GM18951 (cell line): ENCODE data around the gene GLRA3.

ENCODE experiments used
- POLR2A ChIP-seq: IDR thresholded peaks from 4 replicates; pipeline ENCODE4 v1.6.1; 2011; ENCODE audit warnings: mild to moderate bottlenecking; ENCODE audit not compliant: insufficient read length, insufficient read depth; ENCODE audit errors: extremely low read depth
- in situ Hi-C: fragments of 300-500 bp; cut with MboI; formaldehyde crosslinking; loops from one replicate; pipeline ENCODE4 v1.12.0; 2022; ENCODE audit warnings: low sequenced_read_pairs, mixed read lengths, inconsistent platforms; ENCODE audit not compliant: unreplicated experiment

Gene GLRA3

DNA sequence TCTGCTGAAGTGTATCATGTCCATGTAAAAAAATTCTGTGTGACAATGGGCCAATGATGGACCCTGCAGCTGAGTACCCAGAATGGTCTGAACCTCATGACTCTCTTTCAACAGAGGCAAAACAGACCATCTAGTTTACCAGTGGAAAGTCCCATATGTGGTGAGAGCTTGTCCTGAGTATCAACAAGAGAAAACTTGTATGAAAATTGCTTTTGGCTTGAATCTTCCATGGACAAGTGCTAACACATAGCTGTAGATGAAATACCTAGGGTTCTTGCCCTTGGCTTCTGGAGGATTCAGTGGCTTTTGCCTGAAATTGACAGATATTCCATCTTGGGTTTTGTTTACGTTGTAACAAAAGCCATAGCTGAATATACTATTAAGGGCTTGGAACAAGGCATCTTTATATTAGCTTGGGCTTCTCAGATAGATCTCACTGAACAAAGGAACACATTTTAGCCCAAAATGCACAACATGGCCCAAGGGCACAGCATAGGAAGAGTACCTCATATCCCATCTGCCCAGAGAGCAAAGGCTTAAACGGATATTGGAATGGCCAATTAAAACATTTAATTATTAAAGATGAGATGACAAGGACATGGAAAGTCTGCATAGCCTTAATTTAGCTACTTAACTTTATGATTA, 178.2 kb downstream of the GLRA3 start:
- TF ChIP-seq POLR2A, result no peak
- in situ Hi-C loops, result no loop called here

- in situ Hi-C loops, result no loop called here
- no peak for TF ChIP-seq POLR2A
Observed at GRCh38 chr4:174648812-174649211, 180.2 kb downstream of the GLRA3 start.

DNA sequence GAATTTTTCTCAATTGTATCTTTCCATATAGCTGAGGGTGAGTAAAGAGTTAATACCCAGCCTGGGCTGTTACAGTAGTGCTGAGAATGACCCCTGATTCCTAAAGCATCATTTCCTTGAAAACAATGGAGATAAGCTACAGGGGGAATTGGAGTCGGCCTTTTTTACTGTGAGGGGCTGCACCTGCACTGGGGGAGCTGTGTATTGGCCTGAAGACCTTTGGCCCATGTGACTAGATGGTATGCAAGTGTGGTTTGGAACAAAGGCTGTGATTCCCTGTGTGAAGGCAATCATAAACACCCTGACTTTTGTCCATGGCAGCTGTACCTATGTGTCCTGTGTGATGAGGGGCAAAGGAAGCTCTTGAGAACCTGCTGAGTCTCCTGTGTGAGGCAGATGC, 182.7 kb downstream of the GLRA3 start:
- in situ Hi-C loops, result no loop called here
- no peak for TF ChIP-seq POLR2A

- no peak for TF ChIP-seq POLR2A
- in situ Hi-C loops, result no loop called here
Observed at GRCh38 chr4:174640146-174640545, 188.9 kb downstream of the GLRA3 start.

DNA sequence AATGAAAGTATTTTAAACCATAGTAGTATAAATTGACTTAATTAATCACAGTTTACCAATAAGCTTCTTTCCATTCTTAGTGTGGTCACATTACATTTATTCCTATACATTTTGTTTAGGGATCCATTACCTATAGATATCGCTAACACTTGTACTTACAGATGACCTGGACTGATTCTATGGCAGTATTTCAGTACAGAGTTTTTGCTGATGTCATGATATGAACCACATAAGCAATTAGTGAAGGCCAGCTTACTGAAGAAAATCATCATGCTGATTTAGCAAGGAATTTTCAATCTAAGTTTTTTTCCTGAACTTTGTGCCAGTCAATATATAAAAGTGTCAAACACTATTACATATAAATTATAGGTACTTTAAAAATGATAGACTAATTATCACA, 193.3 kb downstream of the GLRA3 start:
- in situ Hi-C loops, result loop anchor here (10.0 kb wide), 1 partner anchor 271 kb away; no protein-coding TSS in a partner anchor
- TF ChIP-seq POLR2A, result no peak

DNA sequence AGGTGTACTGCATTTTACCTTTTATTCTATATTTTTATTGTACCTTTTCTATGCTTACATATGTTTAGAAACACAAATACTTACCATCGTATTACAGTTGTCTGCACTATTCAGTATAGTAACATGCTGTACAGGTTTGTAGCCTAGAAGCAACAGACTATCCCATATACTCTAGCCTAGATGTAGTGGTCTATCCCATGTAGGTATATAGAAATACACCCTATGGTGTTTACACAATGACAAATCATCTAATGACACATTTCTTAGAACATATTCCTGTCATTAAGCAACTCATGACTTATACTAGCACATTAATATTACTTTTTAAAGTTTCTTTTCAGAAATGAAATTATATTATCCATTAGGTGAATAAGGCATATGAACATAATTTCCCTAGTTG, 195.6 kb downstream of the GLRA3 start:
- in situ Hi-C loops, result loop anchor here (10.0 kb wide), 1 partner anchor 269 kb away; no protein-coding TSS in a partner anchor
- TF ChIP-seq POLR2A, result no peak

- no peak for TF ChIP-seq POLR2A
- in situ Hi-C loops, result loop anchor here (10.0 kb wide), 1 partner anchor 267 kb away; no protein-coding TSS in a partner anchor
Observed at GRCh38 chr4:174631901-174632758, 196.9 kb downstream of the GLRA3 start.

GRCh38 chr4:174629907-174630450, 199.1 kb downstream of the GLRA3 start:
- in situ Hi-C loops, result loop anchor here (10.0 kb wide), 1 partner anchor 265 kb away; no protein-coding TSS in a partner anchor

DNA sequence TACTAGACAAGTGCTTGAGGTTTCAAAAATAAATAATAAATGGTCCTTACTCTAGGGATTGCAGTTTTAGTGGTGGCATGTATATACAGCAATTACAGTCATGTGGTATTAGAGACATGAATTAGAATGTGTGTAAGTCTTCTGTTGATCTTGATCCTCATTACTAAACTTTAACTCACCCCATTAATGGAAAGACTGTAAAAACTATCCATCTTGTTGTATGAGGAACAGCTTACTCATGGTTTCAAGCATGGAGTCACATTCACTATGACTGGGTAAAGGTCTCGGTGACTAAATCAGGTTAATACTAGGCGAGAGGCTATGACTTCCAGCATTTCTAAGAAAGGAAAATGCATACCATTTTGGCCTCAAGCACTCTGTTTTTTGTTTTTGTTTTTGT, 199.8 kb downstream of the GLRA3 start:
- in situ Hi-C loops, result no loop called here
- TF ChIP-seq POLR2A, result no peak

DNA sequence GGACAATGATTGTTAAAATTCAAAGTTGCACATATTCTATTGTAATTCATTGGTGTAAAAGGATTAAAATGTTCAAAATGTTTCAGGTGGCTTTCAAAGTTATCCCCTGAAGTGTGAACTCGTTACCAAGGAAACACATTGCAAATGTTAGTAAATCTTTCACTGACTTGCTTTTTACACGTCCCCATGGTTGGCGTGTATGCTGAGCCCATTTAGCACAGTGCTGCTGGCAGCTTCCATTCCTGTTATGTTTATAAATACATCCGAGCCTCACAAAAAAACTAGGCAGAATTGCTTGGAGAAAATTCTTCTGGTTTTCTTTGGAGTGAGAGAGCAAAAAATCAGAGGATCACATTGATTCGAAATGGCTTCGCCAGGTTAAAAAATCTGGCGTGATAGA, 200.9 kb downstream of the GLRA3 start:
- in situ Hi-C loops, result no loop called here
- TF ChIP-seq POLR2A, result no peak

DNA sequence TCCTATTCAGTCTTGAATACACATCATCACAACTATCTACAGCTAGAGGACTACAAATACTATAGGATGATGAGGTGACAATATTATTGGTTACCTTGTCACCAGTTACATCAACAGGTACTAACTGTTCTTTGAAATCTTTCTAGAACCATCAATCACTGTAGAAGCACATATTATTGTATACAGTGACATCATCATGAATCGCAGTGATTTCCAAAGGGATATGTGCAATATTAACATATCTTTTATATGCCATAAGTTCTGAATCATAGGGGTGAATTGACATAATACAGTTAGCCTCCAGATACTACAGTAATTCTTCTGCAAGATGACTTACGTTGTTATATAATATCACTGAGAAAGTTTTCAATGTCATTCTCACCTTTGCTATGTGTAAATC, 201.6 kb downstream of the GLRA3 start:
- in situ Hi-C loops, result no loop called here
- no peak for TF ChIP-seq POLR2A

GRCh38 chr4:174626342-174627008, 202.6 kb downstream of the GLRA3 start:
- TF ChIP-seq POLR2A, result no peak
- in situ Hi-C loops, result no loop called here

DNA sequence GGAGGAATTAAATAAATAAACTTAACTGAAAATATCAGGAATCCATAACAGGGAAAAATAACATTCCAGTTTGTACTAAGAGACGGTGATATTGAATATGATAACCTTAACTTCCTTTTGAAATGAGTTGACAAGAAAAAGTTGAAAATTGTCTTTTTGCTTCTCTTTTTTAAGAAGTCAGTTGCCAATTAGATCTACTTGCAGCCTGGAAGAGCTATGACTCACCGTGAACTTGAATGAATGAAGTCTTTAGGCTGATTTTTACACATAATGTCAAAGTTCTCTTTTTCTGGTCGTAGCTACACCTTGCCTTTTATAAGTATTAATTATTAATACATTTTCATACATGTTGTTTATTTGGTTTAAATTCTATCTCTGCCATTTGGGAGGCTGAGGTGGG, 212.4 kb downstream of the GLRA3 start:
- in situ Hi-C loops, result no loop called here
- TF ChIP-seq POLR2A, result no peak
